MM.1S (cell line): Measurements from ENCODE around the gene LLPH.

Experiments used
- DNase-seq: peaks from one replicate; pipeline ENCODE4 v3.0.0-alpha.2; 2015
- H2AFZ ChIP-seq: fragments of 300-600 bp; sonication (generic); 2 replicates; pipeline ENCODE4 v1.6.0; 2016; ENCODE audit warnings: antibody characterized with exemption, low read length
- H3F3A ChIP-seq: fragments of 300-600 bp; sonication (generic); 2 replicates; pipeline ENCODE4 v1.6.1; 2016; ENCODE audit warnings: mild to moderate bottlenecking, antibody characterized with exemption, low read length, moderate library complexity, mixed read lengths; ENCODE audit not compliant: insufficient read depth
- H3K27ac ChIP-seq: fragments of 300-600 bp; sonication (generic); 2 replicates; pipeline ENCODE4 v1.5.1; 2016; ENCODE audit warnings: mild to moderate bottlenecking, low read length
- H3K27me3 ChIP-seq: fragments of 300-600 bp; sonication (generic); replicated peaks from 2 replicates; pipeline ENCODE4 v1.6.0; 2016; ENCODE audit warnings: low read length; ENCODE audit not compliant: insufficient read depth
- H3K36me3 ChIP-seq: fragments of 300-600 bp; sonication (generic); replicated peaks from 2 replicates; pipeline ENCODE4 v1.6.1; 2016; ENCODE audit warnings: mild to moderate bottlenecking, low read length, mixed read lengths; ENCODE audit not compliant: insufficient read depth
- H3K4me1 ChIP-seq: fragments of 300-600 bp; sonication (generic); 2 replicates; pipeline ENCODE4 v1.6.1; 2016; ENCODE audit warnings: low read length, mixed read lengths
- H3K4me2 ChIP-seq: fragments of 300-600 bp; sonication (generic); 2 replicates; pipeline ENCODE4 v1.6.0; 2016; ENCODE audit warnings: low read depth, low read length
- H3K4me3 ChIP-seq: fragments of 300-600 bp; sonication (generic); 2 replicates; pipeline ENCODE4 v1.5.1; 2016; ENCODE audit warnings: low read length, mixed read lengths
- H3K79me2 ChIP-seq: fragments of 300-600 bp; sonication (generic); 2 replicates; pipeline ENCODE4 v1.6.1; 2016; ENCODE audit warnings: mixed run types, low read length, mixed read lengths
- H3K9ac ChIP-seq: fragments of 300-600 bp; sonication (generic); 2 replicates; pipeline ENCODE4 v1.6.1; 2016; ENCODE audit warnings: low read length, mixed read lengths
- H3K9me2 ChIP-seq: fragments of 300-600 bp; sonication (generic); replicated peaks from 2 replicates; pipeline ENCODE4 v1.6.1; 2016; ENCODE audit warnings: mild to moderate bottlenecking, low read length, mixed read lengths; ENCODE audit not compliant: insufficient read depth
- H3K9me3 ChIP-seq: fragments of 300-600 bp; sonication (generic); replicated peaks from 2 replicates; pipeline ENCODE4 v1.6.1; 2016; ENCODE audit warnings: mild to moderate bottlenecking, low read length, mixed read lengths; ENCODE audit not compliant: insufficient read depth
- H4K20me1 ChIP-seq: fragments of 300-600 bp; sonication (generic); 2 replicates; pipeline ENCODE4 v1.6.1; 2016; ENCODE audit warnings: mild to moderate bottlenecking, low read length, moderate library complexity, mixed read lengths; ENCODE audit not compliant: insufficient read depth
- EZH2 ChIP-seq: fragments of 300-600 bp; sonication (generic); optimal IDR thresholded peaks from 2 replicates; pipeline ENCODE3; 2017; ENCODE audit warnings: low read depth, mild to moderate bottlenecking, antibody characterized with exemption, low read length, mixed read lengths
- EZH2phosphoT487 ChIP-seq: fragments of 300-600 bp; sonication (generic); IDR thresholded peaks from 2 replicates; pipeline ENCODE4 v1.6.1; 2018; ENCODE audit warnings: antibody characterized with exemption, low read length
- TF ChIP-seq, protein P1 (sequence below): fragments of 300-600 bp; sonication (generic); IDR thresholded peaks from 2 replicates; pipeline ENCODE4 v1.5.1; 2016; ENCODE audit warnings: antibody characterized with exemption, low read length, mixed read lengths

LLPH gene

DNA sequence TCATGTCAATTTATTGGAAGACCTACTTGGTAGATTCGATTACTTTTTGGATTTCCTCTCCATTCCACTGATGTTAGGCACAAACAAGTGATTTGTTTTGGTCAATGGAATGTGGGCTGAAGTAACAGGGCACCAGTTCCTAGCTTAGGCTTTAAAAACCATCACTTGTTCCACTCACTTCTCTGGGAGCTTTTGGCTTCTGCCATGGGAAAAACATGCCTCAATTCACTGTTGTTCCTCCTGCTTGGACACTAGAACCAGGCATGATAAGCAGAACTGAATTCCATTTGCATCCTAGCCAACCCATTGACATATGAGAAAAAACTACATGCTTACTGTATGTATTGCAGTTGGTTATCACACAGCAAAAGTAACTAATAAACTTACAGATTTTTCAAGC is 47.8 kb downstream of the LLPH start:
- Histone ChIP-seq H4K20me1 (no peaks in the 10 kb centered on the region), H3K4me2 (no peak overlapping the region), H3K9me2 (no peaks in the 10 kb centered on the region), H3K27ac (no peak overlapping the region), H3K79me2 (no peaks in the 10 kb centered on the region), H3F3A (no peaks in the 10 kb centered on the region), H3K4me1 (no peaks in the 10 kb centered on the region), H2AFZ (no peak overlapping the region), H3K9me3 (no peaks in the 10 kb centered on the region), H3K36me3 (no peaks in the 10 kb centered on the region), H3K27me3 (no peaks in the 10 kb centered on the region), H3K9ac (no peak overlapping the region), H3K4me3 (no peak overlapping the region)
- no peak for DNase-seq
- TF ChIP-seq EZH2, result no peak

DNA sequence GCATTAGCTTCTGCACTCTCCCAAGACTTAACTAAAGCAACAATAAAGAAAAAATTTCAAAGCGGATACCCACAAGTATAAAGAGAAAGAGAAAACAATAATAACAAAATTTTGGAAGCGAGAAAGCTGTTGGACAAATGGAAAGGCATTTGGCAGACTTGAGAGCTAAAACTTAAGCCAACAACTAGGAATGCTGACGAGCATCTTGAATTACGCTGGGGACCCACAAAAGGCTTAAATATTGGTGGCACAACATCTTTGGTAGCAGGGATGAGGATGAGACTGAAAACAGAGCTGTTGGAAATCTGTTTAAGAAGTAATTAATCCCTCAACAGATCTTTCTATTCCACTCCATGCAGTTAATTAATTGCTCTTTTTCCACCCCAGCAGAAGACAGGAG is 49.8 kb downstream of the LLPH start:
- H3K4me3 ChIP-seq, result no peak overlapping the region
- no peak overlapping the region for H3K4me2 ChIP-seq
- TF ChIP-seq EZH2, result no peak
- TF ChIP-seq, protein P1, sequence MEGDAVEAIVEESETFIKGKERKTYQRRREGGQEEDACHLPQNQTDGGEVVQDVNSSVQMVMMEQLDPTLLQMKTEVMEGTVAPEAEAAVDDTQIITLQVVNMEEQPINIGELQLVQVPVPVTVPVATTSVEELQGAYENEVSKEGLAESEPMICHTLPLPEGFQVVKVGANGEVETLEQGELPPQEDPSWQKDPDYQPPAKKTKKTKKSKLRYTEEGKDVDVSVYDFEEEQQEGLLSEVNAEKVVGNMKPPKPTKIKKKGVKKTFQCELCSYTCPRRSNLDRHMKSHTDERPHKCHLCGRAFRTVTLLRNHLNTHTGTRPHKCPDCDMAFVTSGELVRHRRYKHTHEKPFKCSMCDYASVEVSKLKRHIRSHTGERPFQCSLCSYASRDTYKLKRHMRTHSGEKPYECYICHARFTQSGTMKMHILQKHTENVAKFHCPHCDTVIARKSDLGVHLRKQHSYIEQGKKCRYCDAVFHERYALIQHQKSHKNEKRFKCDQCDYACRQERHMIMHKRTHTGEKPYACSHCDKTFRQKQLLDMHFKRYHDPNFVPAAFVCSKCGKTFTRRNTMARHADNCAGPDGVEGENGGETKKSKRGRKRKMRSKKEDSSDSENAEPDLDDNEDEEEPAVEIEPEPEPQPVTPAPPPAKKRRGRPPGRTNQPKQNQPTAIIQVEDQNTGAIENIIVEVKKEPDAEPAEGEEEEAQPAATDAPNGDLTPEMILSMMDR, result no peak
- TF ChIP-seq EZH2phosphoT487, result no peak
- H3K9me3 ChIP-seq, result no peaks in the 10 kb centered on the region
- no peaks in the 10 kb centered on the region for H3K36me3 ChIP-seq
- no peaks in the 10 kb centered on the region for H3K79me2 ChIP-seq
- H3K9me2 ChIP-seq, result no peaks in the 10 kb centered on the region
- no peaks in the 10 kb centered on the region for H3K27me3 ChIP-seq
- H3F3A ChIP-seq, result no peaks in the 10 kb centered on the region
- H4K20me1 ChIP-seq, result no peaks in the 10 kb centered on the region
- no peaks in the 10 kb centered on the region for H3K4me1 ChIP-seq
- H3K27ac ChIP-seq, result no peak overlapping the region
- no peak for DNase-seq
- H2AFZ ChIP-seq, result no peak overlapping the region
- H3K9ac ChIP-seq, result no peak overlapping the region

GRCh38 chr12:66077542-66077941 is 53.0 kb downstream of the LLPH start:
- Histone ChIP-seq H3K27me3 (no peaks in the 10 kb centered on the region), H3F3A (no peaks in the 10 kb centered on the region), H3K4me3 (no peak overlapping the region), H3K36me3 (no peaks in the 10 kb centered on the region), H3K27ac (no peak overlapping the region), H3K79me2 (no peaks in the 10 kb centered on the region), H4K20me1 (no peaks in the 10 kb centered on the region), H3K9me3 (no peaks in the 10 kb centered on the region), H3K9me2 (no peaks in the 10 kb centered on the region), H3K4me1 (no peaks in the 10 kb centered on the region), H2AFZ (no peak overlapping the region), H3K4me2 (no peak overlapping the region), H3K9ac (no peak overlapping the region)
- TF ChIP-seq EZH2phosphoT487, result no peak
- TF ChIP-seq EZH2, result no peak
- DNase-seq, result no peak

DNA sequence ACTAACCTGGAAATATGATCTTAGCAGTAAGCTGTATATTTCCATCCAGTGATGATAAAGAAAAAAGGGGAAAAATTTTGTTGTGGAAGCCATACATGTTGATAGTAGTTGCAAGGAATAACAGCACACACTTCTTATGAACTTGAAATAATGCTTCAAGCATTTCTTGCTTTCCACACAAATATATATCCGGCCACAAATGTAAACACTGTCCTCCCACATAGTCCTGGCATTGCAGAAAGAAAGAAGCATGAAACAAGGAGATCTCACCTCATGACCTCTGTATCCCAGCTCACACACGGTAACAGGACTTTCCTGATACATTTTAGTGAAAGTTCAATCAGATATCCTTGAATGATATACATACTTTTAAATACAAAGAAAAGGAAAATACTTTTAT is 56.0 kb downstream of the LLPH start:
- no peak overlapping the region for H2AFZ ChIP-seq
- no peaks in the 10 kb centered on the region for H3K9me2 ChIP-seq
- no peaks in the 10 kb centered on the region for H3K36me3 ChIP-seq
- no peaks in the 10 kb centered on the region for H3F3A ChIP-seq
- no peak overlapping the region for H3K4me3 ChIP-seq
- no peak overlapping the region for H3K9ac ChIP-seq
- H3K79me2 ChIP-seq, result no peaks in the 10 kb centered on the region
- H3K27me3 ChIP-seq, result no peaks in the 10 kb centered on the region
- H3K4me1 ChIP-seq, result no peaks in the 10 kb centered on the region
- TF ChIP-seq, protein P1, result no peak
- TF ChIP-seq EZH2, result no peak
- TF ChIP-seq EZH2phosphoT487, result no peak
- H4K20me1 ChIP-seq, result no peaks in the 10 kb centered on the region
- no peak overlapping the region for H3K27ac ChIP-seq
- H3K9me3 ChIP-seq, result no peaks in the 10 kb centered on the region
- DNase-seq, result no peak
- H3K4me2 ChIP-seq, result no peak overlapping the region
